Stomach smooth muscle (tissue), 2 donors: ENCODE data around the gene LIN37.

Experiments
- H3K27ac ChIP-seq: one replicate; pipeline ENCODE4 v1.7.0; 2013; ENCODE audit warnings: mild to moderate bottlenecking, low read length, inconsistent platforms
- H3K27me3 ChIP-seq, 2 donors: one replicate each; pipeline ENCODE4 v1.7.0; 2013; ENCODE audit warnings: low read length in 2 of 2; ENCODE audit not compliant: insufficient read depth in 2 of 2, control insufficient read depth in 1 of 2
- H3K36me3 ChIP-seq, 2 donors: one replicate each; pipeline ENCODE4 v1.7.0; 2013; ENCODE audit warnings: low read length in 2 of 2; ENCODE audit not compliant: control insufficient read depth in 2 of 2, insufficient read depth in 2 of 2
- H3K4me1 ChIP-seq: one replicate; pipeline ENCODE4 v1.7.0; 2013; ENCODE audit warnings: low read length; ENCODE audit not compliant: control insufficient read depth, insufficient read depth
- H3K4me3 ChIP-seq, 2 donors: one replicate each; pipeline ENCODE4 v1.7.0; 2013; ENCODE audit warnings: low read length in 2 of 2
- H3K9ac ChIP-seq, 2 donors: one replicate each; pipeline ENCODE4 v1.7.0; 2013; ENCODE audit warnings: low read length in 2 of 2, mild to moderate bottlenecking in 1 of 2
- H3K9me3 ChIP-seq, 2 donors: one replicate each; pipeline ENCODE4 v1.7.0; 2013; ENCODE audit warnings: low read length in 2 of 2; ENCODE audit not compliant: control insufficient read depth in 2 of 2
- donor health status: healthy.
- donor health status: Pancreatic carcinoma.

LIN37 gene

GRCh38 chr19:35738021-35738886, 10.1 kb upstream of the LIN37 start:
- Histone ChIP-seq H3K9me3 (no peaks in the 10 kb centered on the region), H3K27ac (no peak overlapping the region), H3K36me3 (peaks cover 35 to 43% of the 10 kb centered on the region in 2 donors), H3K27me3 (no peaks in the 10 kb centered on the region), H3K4me1 (peaks cover 21% of the 10 kb centered on the region), H3K4me3 (no peak overlapping the region), H3K9ac (no peak overlapping the region)

DNA sequence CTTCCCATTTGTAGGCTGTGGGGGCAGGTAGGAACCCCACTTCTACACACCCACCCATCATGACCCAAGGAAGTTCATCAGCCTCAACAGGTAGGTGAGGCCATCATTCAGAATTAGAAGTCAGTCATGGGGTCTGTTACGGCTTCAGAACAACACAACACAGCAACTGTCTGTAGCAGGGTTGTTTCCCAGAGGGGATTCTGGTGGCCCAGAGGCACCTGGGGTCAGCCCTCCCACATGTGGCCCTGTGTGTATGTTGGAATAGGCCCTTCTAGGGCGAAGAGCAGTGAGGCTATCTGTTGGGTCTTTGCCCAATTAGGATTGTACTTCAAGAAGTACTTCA, 9.5 kb upstream of the LIN37 start:
- H3K36me3 ChIP-seq = peaks cover 35 to 40% of the 10 kb centered on the region in 2 donors
- peaks cover 22% of the 10 kb centered on the region for H3K4me1 ChIP-seq
- no peak overlapping the region for H3K27ac ChIP-seq
- H3K9me3 ChIP-seq = no peaks in the 10 kb centered on the region
- no peak overlapping the region for H3K9ac ChIP-seq
- H3K27me3 ChIP-seq = no peaks in the 10 kb centered on the region
- no peak overlapping the region for H3K4me3 ChIP-seq

DNA sequence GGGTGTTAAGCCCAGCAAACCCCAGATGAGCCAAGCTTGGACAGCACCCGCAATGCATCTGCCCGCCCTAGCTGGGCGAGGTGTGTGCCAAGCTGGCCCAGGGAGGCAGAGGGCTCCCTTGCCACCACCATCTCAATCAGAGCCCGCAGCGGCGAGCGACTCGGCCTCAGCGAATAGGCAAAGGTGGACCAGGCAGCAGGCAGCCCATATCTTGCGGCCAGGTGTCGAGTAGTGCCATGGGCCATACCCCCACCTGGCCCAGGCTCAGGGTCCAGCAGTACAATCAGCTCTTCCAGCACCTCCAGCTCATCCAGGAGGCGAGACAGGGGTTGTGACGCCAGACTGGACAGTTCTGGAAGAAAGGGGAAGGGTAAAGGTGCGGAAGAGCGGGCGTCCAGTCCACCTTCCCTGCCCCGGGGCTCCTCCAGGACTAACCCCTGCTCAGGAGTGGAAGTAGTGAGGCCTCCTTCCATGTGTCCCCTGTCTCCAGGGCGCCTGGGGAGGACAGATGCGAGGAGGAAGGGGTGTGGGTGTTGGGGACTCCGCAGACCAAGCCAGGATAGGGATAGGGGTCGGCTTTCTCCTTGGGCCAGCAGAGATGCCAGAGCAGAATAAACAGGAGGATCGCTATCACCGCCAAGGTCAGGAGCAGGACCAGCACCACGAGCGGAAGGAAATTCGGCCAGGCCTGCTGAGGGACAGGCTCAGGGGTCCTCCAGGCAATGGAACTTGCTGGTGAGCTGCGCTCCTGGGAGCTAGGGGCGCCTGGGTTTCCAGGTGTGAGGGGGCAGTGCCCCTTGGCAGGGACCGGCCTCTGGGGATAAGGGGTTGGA, 8.9 kb upstream of the LIN37 start:
- peak overlapping the region; percentile 78 to 88 for H3K4me3 ChIP-seq
- peak overlapping the region; percentile 66 for H3K27ac ChIP-seq
- no peaks in the 10 kb centered on the region for H3K27me3 ChIP-seq
- H3K4me1 ChIP-seq = peaks cover 29% of the 10 kb centered on the region
- peaks cover 33 to 34% of the 10 kb centered on the region in 2 donors for H3K36me3 ChIP-seq
- peak overlapping the region; percentile 55 to 89 for H3K9ac ChIP-seq
- H3K9me3 ChIP-seq = no peaks in the 10 kb centered on the region

- Histone ChIP-seq H3K27ac (peak overlapping the region; percentile 66), H3K27me3 (no peaks in the 10 kb centered on the region), H3K9ac (peak overlapping the region; percentile 55 to 89), H3K4me3 (peak overlapping the region; percentile 78 to 88), H3K4me1 (peaks cover 31% of the 10 kb centered on the region), H3K36me3 (peaks cover 29% of the 10 kb centered on the region in 2 donors), H3K9me3 (no peaks in the 10 kb centered on the region)
Measured at GRCh38 chr19:35740108-35740422, 8.3 kb upstream of the LIN37 start.

- H3K9ac ChIP-seq = peak overlapping the region; percentile 72 to 89
- peaks cover 24 to 25% of the 10 kb centered on the region in 2 donors for H3K36me3 ChIP-seq
- no peaks in the 10 kb centered on the region for H3K27me3 ChIP-seq
- peak overlapping the region; percentile 78 to 88 for H3K4me3 ChIP-seq
- peak overlapping the region; percentile 81 for H3K27ac ChIP-seq
- peaks cover 31% of the 10 kb centered on the region for H3K4me1 ChIP-seq
- H3K9me3 ChIP-seq = no peaks in the 10 kb centered on the region
Measured at GRCh38 chr19:35740423-35741202, 7.8 kb upstream of the LIN37 start.

DNA sequence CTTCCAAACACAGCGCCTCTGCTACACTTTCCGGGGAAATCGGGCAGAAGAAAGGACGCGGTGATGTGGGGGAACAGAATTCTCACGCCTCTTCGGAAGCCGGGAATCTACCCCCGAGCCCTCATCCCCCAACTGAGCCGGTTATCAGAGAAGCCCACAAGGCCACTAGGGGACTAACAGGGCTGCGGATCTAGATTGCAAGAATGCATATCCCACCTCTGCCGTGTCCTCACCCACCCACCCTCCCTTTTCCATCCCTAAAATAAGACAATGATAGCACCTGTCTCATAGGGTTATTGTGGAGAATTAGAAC, 7.2 kb upstream of the LIN37 start:
- peak overlapping the region; percentile 81 for H3K27ac ChIP-seq
- H3K4me3 ChIP-seq = peak overlapping the region; percentile 70 to 88
- peaks cover 23 to 24% of the 10 kb centered on the region in 2 donors for H3K36me3 ChIP-seq
- no peaks in the 10 kb centered on the region for H3K27me3 ChIP-seq
- peak overlapping the region; percentile 72 to 74 for H3K9ac ChIP-seq
- no peaks in the 10 kb centered on the region for H3K9me3 ChIP-seq
- H3K4me1 ChIP-seq = peaks cover 36% of the 10 kb centered on the region

DNA sequence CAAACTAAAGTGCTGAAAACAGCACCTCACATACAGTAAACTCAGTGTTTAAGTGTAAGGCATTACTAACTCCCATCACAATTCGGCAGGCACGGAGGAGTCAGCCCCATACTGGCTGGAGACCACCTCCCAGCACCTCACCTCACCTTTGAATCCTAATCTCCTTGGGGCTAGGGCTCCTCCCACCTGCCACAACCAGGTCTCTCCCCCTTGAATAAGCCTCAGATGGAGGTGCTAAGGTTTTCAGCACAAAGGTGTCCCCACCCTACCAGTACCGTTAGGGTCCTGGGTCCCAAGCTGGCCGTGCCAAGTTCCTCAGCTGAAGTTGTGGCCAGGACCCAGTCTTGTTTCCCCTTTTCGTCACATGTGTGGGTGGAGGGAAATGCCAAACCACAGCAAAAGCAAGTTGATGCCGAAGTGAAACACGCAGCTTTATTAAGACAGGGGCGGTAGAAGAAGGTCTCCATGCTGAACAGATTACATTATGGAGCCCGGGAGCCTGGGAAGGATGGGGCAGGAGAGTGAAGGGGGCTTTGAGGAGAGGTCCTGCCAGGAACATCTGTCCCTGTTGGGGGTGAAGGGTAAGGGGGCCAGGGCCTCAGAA, 6.2 kb upstream of the LIN37 start, which contains the start of gene IGFLR1:
TSS of gene IGFLR1 (minus strand) at position 332 of the 604 bp plus-strand sequence. CDS start 1,272 bp downstream, outside the sequence.
- Histone ChIP-seq H3K36me3 (peaks cover 20 to 23% of the 10 kb centered on the region in 2 donors), H3K9ac (peak within 1 kb of the TSS in 1 of 2 donors; percentile 74), H3K4me1 (peaks cover 40% of the 10 kb centered on the region), H3K4me3 (peak within 1 kb of the TSS in 1 of 2 donors; percentile 44), H3K27ac (peak within 1 kb of the TSS; percentile 49), H3K27me3 (no peaks in the 10 kb centered on the region), H3K9me3 (no peaks in the 10 kb centered on the region)

GRCh38 chr19:35743640-35744429, 4.5 kb upstream of the LIN37 start:
- no peaks in the 10 kb centered on the region for H3K27me3 ChIP-seq
- H3K9ac ChIP-seq = peak overlapping the region in 1 of 2 donors; percentile 36
- peaks cover 48% of the 10 kb centered on the region for H3K4me1 ChIP-seq
- no peaks in the 10 kb centered on the region for H3K9me3 ChIP-seq
- H3K36me3 ChIP-seq = peaks cover 6 to 10% of the 10 kb centered on the region in 2 donors
- H3K27ac ChIP-seq = peak overlapping the region; percentile 100
- peak overlapping the region; percentile 23 to 94 for H3K4me3 ChIP-seq

DNA sequence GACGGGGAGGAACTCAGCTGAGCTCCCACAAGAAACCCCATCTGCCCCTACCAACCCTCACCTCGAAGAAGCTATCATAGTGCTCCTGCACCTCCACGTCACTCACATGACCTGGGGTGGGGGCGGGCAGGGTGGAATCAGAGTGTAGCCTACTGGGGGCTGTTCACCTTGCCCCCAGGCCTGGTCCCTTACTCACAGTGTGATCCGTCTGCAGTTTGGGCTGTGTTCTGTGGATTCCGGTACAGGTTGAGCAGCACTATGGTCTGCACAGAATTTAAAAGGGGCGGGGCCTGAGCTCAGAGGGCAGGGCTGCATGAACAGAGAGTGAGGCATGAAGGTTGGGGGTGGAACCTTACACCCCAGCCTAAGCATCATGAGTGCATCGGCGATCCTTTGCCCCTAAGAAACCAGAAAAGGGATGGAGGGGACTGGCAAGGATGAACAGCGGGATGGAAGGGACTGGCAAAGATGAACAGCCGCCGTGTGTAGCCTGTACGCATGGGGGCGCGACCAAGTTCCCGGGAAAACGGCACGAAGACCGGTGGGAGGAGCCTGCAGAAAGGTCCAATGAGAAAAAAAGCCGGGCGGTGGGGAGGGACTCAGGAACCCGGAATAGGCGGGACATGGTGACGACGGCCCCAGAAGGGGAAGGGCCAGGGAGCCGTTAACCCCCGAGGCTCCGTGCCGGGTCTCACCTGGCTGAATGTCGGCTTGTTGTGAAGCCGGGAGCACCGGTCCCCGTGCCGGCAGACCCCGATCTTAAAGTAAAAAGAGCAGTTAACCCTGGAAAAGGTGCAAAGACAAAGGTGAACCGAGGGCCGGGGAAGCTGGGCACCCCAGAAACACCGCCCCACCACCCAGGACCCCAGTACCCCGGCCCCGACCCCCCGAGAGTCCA, 3.7 kb upstream of the LIN37 start:
- Histone ChIP-seq H3K4me3 (peak overlapping the region; percentile 85 to 94), H3K36me3 (peaks cover 6 to 8% of the 10 kb centered on the region in 2 donors), H3K27ac (peak overlapping the region; percentile 100), H3K4me1 (peaks cover 52% of the 10 kb centered on the region), H3K9me3 (no peaks in the 10 kb centered on the region), H3K27me3 (no peaks in the 10 kb centered on the region), H3K9ac (peak overlapping the region; percentile 97 to 99)
